IPS-15b (cell line): ENCODE results near the gene NHSL2.

Experiments
- H3K27me3 ChIP-seq: one replicate; pipeline ENCODE4 v1.6.1; 2013; ENCODE audit warnings: low read length; ENCODE audit not compliant: control insufficient read depth, insufficient read depth
- H3K36me3 ChIP-seq: one replicate; pipeline ENCODE4 v1.6.1; 2013; ENCODE audit warnings: low read length; ENCODE audit not compliant: control insufficient read depth, insufficient read depth
- H3K4me1 ChIP-seq: one replicate; pipeline ENCODE4 v1.6.1; 2013; ENCODE audit warnings: mild to moderate bottlenecking, low read length; ENCODE audit not compliant: control insufficient read depth, insufficient read depth
- H3K4me3 ChIP-seq: one replicate; pipeline ENCODE4 v1.5.1; 2013; ENCODE audit warnings: low read depth, low read length
- H3K9ac ChIP-seq: one replicate; pipeline ENCODE4 v1.6.1; 2013; ENCODE audit warnings: low read depth, mild to moderate bottlenecking, low read length
- H3K9me3 ChIP-seq: one replicate; pipeline ENCODE4 v1.6.1; 2013; ENCODE audit warnings: mild to moderate bottlenecking, low read length; ENCODE audit not compliant: control insufficient read depth, insufficient read depth

The NHSL2 gene

DNA sequence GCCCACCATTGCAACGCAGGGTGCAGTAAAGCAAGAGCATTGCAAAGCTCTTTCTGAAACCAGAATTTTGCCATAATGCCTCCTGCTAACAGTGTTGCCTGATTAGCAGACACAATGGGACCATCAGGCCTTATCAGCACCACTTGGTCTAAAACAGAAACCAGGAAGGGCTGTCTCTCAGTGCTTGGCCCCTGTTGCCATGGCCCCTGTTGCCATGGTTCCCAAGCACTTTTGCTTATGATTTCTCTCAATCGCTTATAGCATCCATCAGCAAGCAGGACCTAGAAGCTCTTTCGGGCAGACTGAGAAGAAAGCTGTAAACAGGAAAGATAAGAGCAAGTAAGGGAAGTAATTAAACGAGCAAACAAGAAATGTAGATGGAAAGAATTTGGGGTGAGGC is 184.2 kb downstream of the NHSL2 start:
- Histone ChIP-seq H3K9ac (no peak overlapping the region), H3K4me1 (peaks cover 3% of the 10 kb centered on the region), H3K27me3 (no peaks in the 10 kb centered on the region), H3K4me3 (no peak overlapping the region), H3K9me3 (no peaks in the 10 kb centered on the region), H3K36me3 (no peaks in the 10 kb centered on the region)

GRCh38 chrX:72095370-72095769 is 184.7 kb downstream of the NHSL2 start:
- Histone ChIP-seq H3K9ac (no peak overlapping the region), H3K4me1 (peaks cover 3% of the 10 kb centered on the region), H3K4me3 (no peak overlapping the region), H3K27me3 (no peaks in the 10 kb centered on the region), H3K36me3 (no peaks in the 10 kb centered on the region), H3K9me3 (no peaks in the 10 kb centered on the region)

DNA sequence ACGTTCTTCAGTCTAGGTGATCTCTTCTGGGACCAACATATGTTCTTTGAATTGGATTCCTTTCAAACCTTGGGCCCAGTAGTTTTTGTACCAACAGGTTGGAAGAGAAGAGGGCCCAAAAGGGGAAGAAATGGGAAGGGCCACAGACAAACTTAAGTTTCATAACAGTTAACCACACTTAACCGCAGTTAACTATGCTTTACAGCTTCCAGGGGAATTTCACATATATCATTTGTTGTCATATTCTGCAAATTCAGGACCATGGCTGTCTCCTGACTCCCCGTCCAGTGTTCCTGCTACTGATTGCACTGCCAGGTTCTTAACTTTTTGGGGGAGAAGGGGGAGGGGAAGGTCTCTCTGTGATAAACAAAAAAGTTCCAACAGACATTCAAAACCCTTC is 186.5 kb downstream of the NHSL2 start:
- peaks cover 7% of the 10 kb centered on the region for H3K4me1 ChIP-seq
- H3K27me3 ChIP-seq, result no peaks in the 10 kb centered on the region
- H3K4me3 ChIP-seq, result no peak overlapping the region
- H3K9ac ChIP-seq, result no peak overlapping the region
- H3K9me3 ChIP-seq, result no peaks in the 10 kb centered on the region
- H3K36me3 ChIP-seq, result no peaks in the 10 kb centered on the region

GRCh38 chrX:72100051-72100755 is 189.6 kb downstream of the NHSL2 start:
- Histone ChIP-seq H3K4me3 (no peak overlapping the region), H3K4me1 (peaks cover 5% of the 10 kb centered on the region), H3K36me3 (no peaks in the 10 kb centered on the region), H3K9ac (no peak overlapping the region), H3K27me3 (no peaks in the 10 kb centered on the region), H3K9me3 (no peaks in the 10 kb centered on the region)

DNA sequence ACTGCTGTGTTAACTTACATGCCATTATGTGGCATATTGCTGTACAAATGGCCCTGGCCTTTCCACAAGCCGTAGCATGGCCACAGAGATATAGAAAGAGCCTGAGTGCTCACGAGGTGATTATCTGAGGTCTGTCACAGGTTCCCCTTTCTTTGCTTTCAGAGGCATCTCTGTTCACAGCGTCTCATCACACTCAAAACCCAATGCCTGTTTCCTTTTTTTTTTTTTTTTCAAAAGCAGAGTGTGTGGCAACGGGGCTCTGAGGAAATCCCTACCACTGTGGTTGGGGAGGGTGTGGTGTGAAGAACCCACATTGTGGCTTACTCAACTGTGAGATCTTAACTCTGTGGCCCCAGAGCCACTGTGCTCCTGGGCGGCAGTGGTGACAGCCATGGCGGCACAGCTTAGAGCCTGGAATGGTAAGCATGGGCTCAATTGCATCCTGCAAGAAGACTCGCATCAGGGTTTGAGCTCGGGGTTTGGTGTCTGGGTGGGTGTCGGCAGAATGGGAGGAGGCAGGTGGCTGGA is 190.2 kb downstream of the NHSL2 start:
- Histone ChIP-seq H3K36me3 (no peaks in the 10 kb centered on the region), H3K4me3 (no peak overlapping the region), H3K9ac (no peak overlapping the region), H3K27me3 (no peaks in the 10 kb centered on the region), H3K9me3 (no peaks in the 10 kb centered on the region), H3K4me1 (peaks cover 4% of the 10 kb centered on the region)

DNA sequence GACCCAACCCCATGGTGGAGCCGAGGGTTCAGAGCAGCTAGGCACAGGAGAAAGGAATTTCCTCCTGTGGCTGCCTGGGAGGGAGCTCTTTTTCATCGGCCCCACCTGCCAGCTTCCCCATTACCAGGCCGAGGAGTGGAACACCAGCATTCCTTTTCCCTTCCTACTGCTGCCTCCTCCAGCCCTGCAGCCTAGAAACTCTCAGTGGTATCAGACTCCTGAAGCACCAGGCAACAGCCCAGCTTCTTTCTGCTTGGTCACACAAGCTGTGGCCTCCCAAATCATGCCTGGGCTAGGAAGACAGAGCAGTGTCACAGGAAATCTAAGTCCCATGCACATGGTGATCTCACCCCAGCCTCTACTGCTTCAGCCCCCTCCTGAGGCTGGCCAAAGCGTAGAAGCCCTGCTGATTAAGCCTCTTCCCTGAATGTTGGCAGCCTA is 191.0 kb downstream of the NHSL2 start:
- Histone ChIP-seq H3K36me3 (no peaks in the 10 kb centered on the region), H3K4me1 (peaks cover 4% of the 10 kb centered on the region), H3K4me3 (no peak overlapping the region), H3K9me3 (no peaks in the 10 kb centered on the region), H3K9ac (no peak overlapping the region), H3K27me3 (no peaks in the 10 kb centered on the region)

- no peak overlapping the region for H3K4me3 ChIP-seq
- peaks cover 4% of the 10 kb centered on the region for H3K4me1 ChIP-seq
- H3K9me3 ChIP-seq, result no peaks in the 10 kb centered on the region
- H3K36me3 ChIP-seq, result no peaks in the 10 kb centered on the region
- H3K27me3 ChIP-seq, result no peaks in the 10 kb centered on the region
- H3K9ac ChIP-seq, result no peak overlapping the region
These were observed 191.5 kb downstream of the NHSL2 start for GRCh38 chrX:72102126-72102525.

GRCh38 chrX:72102760-72103159 is 192.1 kb downstream of the NHSL2 start:
- Histone ChIP-seq H3K9ac (no peak overlapping the region), H3K9me3 (no peaks in the 10 kb centered on the region), H3K36me3 (no peaks in the 10 kb centered on the region), H3K4me1 (peaks cover 4% of the 10 kb centered on the region), H3K4me3 (no peak overlapping the region), H3K27me3 (no peaks in the 10 kb centered on the region)

DNA sequence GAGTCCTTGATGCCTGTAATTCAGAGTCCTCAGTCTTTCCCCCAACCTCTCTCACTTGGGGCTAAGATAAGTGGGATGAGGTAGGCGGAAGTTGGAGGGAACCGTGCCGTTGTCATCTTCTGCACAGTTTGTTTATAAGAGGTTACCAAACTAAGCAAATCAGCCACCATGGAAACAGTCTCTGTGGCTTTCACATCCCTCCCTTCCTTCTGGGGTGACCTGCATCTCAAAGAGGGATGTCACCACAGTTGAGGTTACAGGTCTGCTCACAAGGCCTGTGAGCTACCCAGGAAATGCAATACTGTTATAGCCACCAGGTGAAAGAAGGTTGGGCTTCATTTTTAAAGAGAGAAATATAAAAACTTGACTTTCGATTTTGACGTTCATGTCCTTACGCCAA is 194.8 kb downstream of the NHSL2 start:
- no peak overlapping the region for H3K4me3 ChIP-seq
- no peaks in the 10 kb centered on the region for H3K27me3 ChIP-seq
- H3K9ac ChIP-seq, result no peak overlapping the region
- peaks cover 4% of the 10 kb centered on the region for H3K4me1 ChIP-seq
- H3K9me3 ChIP-seq, result no peaks in the 10 kb centered on the region
- no peaks in the 10 kb centered on the region for H3K36me3 ChIP-seq

DNA sequence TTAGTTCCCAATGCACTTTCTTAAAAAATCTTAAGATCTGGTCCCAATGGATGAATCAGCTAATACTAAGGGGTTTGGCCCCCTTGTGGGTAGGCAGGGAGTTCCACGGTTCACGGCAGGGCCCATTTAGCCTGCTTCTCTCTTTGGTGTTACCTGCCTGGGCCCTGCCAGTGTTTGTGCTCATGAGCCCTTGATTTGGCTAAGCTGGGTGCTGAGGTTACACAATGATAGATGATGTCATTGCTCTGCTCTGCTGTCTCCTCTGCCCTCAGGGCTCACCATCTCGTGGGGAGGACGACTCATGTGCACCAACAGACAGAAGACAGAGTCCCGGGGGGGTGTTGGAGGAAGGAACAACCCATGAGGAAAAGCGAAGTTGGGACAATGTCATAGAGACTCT is 196.7 kb downstream of the NHSL2 start:
- H3K4me1 ChIP-seq, result no peaks in the 10 kb centered on the region
- H3K9me3 ChIP-seq, result no peaks in the 10 kb centered on the region
- H3K4me3 ChIP-seq, result no peak overlapping the region
- no peak overlapping the region for H3K9ac ChIP-seq
- H3K36me3 ChIP-seq, result no peaks in the 10 kb centered on the region
- H3K27me3 ChIP-seq, result no peaks in the 10 kb centered on the region

DNA sequence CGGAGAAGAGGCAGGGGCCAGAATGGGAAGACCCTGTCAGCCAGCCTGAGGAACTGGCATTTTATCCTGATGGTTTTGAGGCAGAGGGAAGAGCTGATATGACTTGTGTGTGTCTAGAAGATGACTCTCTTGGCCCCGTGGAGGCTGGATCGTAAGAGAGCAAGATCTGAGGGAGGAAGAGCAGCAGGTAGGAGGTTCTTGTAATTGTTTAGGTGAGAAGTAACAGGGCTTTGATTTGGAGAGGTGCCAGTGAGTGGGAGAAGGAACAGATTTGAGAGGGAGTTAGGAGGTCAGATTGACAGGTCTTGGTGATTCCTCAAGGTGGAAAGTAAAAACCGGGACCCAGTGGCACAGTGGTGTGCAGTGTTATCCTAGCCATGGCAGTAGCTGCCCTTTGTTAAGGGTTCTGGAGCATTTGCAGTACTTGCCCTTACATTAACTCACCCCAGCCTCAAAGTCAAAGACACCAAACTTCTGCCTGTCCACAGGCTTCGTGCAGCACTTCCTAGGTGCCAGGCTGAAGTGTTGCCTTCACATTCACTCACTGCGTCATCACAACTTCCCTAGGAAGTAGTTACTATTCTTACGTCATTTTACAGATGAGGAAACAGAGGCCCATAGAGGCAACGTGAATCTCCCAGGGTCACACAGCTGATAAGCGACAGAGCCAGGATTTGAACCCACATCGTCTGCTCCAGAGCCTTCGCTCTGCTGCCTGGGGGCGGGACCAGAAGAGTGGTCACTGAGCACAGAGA is 197.4 kb downstream of the NHSL2 start:
- Histone ChIP-seq H3K36me3 (no peaks in the 10 kb centered on the region), H3K4me1 (no peaks in the 10 kb centered on the region), H3K4me3 (no peak overlapping the region), H3K27me3 (no peaks in the 10 kb centered on the region), H3K9ac (no peak overlapping the region), H3K9me3 (no peaks in the 10 kb centered on the region)

DNA sequence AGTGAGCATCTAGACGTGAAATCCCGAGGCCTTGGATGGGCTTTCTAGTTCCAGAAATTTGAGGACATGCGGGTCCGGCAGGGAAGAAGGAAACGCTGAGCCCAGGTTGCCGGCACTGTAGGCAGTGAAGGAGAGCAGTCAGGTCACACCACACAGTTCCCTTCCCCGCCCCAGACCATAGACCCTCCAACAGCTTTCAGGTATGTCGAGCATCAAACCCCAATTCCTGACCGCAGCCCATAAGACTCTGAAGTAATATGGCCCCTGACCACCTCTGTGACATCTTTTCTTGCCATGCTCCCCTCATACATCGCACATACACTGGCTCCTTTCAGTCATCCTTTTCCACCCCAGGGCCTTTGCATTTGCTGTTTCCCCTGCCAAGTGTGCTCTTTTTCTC is 198.0 kb downstream of the NHSL2 start:
- no peaks in the 10 kb centered on the region for H3K27me3 ChIP-seq
- no peak overlapping the region for H3K9ac ChIP-seq
- H3K36me3 ChIP-seq, result no peaks in the 10 kb centered on the region
- no peaks in the 10 kb centered on the region for H3K4me1 ChIP-seq
- no peaks in the 10 kb centered on the region for H3K9me3 ChIP-seq
- no peak overlapping the region for H3K4me3 ChIP-seq
